Suprapubic skin (tissue), 4 donors: ENCODE data around the gene MLXIP. TPM values are rescaled to one million over a fixed set of nuclear protein-coding genes. Genes with fewer than 3 reads are reported as not detected.
A peak's percentile ranks its signal among the peaks of the same experiment; 100 is the strongest.

Experiments used
- DNase-seq, 2 donors: peaks; one replicate each; pipeline ENCODE4 v3.0.0-alpha.2; 2019; ENCODE audit warnings: low spot score in 2 of 2
- H3K27ac ChIP-seq: fragments of 200-600 bp; sonication (generic); one replicate; pipeline ENCODE4 v1.5.1; 2019
- H3K27me3 ChIP-seq: fragments of 200-600 bp; sonication (generic); one replicate; pipeline ENCODE4 v1.5.1; 2019
- H3K36me3 ChIP-seq: fragments of 200-600 bp; sonication (generic); one replicate; pipeline ENCODE4 v1.5.1; 2019
- H3K4me1 ChIP-seq: fragments of 200-600 bp; sonication (generic); one replicate; pipeline ENCODE4 v1.5.1; 2019
- H3K4me3 ChIP-seq: fragments of 200-600 bp; sonication (generic); one replicate; pipeline ENCODE4 v1.5.1; 2019; ENCODE audit warnings: mild to moderate bottlenecking
- H3K9me3 ChIP-seq: fragments of 200-600 bp; sonication (generic); one replicate; pipeline ENCODE4 v1.5.1; 2019
- CTCF ChIP-seq, 2 donors: fragments of 200-600 bp in 1 of 2; fragments of 450-650 bp in 1 of 2; sonication (generic) in 1 of 2; IDR thresholded peaks; one replicate each; pipeline ENCODE4 v1.5.1; 2016 to 2019; ENCODE audit warnings: antibody characterized with exemption in 2 of 2, mild to moderate bottlenecking in 1 of 2, moderate library complexity in 1 of 2
- EP300 ChIP-seq: sonication (generic); formaldehyde crosslinking; IDR thresholded peaks from one replicate; pipeline ENCODE4 v1.6.1; 2017; ENCODE audit warnings: antibody characterized with exemption
- POLR2A ChIP-seq, 2 donors: fragments of 450-650 bp; IDR thresholded peaks; one replicate each; pipeline ENCODE4 v1.6.1; 2017; ENCODE audit warnings: antibody characterized with exemption in 2 of 2, mild to moderate bottlenecking in 2 of 2, moderate library complexity in 2 of 2
- POLR2AphosphoS5 ChIP-seq, 3 donors: sonication (generic); formaldehyde crosslinking; IDR thresholded peaks; one replicate each; pipeline ENCODE4 v1.6.1; 2017; ENCODE audit warnings: antibody characterized with exemption in 3 of 3
- WGBS: methylation state at CpG from one replicate; pipeline ENCODE4 v1.1.5; 2018; 5-methylcytosine and 5-hydroxymethylcytosine counted together
- total RNA-seq, 4 donors: library from RNA; depleted of rRNA; stranded (reverse); fragments of >200 nt; gene quantifications; one replicate each; pipeline ENCODE4 v1.1.0, GENCODE V29; 2016

MLXIP gene
- total RNA-seq, result 10 to 100 TPM; 25.2 to 91.4 (median 35.4) TPM

DNA sequence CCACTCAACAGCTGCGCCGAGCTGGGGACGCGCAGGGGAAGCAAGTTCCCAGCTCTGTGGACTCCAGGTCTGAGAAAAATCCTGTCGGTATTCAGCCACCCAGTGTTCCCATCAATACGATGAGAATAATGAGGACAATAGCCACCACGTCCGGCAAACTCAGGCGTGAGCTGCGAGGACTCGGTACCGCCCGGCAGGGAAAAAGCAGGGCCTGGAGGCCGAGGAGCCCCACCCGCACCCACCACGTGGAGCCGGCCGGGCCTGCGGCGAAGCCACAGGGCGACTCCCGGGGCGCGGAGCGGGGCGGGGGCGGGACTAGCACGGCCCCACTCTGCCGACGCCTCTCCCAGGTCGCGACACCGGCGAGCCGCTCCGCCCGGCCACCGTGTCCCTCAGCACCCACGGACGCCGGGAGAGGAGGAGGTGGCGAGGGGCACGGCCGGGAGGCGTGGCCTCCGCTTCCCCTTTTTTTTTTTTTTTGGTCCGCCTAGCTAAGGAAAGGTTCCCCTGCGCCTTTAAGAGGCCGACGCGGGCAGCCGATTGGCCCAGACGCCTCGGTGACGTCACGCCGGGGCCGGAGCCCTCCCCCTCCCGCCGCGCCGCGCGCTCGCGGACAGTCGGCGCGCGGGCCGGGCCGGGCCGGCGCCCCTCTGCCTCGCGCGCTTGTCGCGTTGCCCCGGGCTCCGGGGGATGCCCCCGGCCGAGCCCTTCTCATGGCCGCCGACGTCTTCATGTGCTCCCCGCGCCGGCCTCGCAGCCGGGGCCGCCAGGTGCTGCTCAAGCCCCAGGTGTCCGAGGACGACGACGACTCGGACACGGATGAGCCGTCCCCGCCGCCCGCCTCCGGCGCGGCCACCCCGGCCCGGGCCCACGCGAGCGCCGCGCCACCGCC lies at the start of gene MLXIP:
Gene MLXIP (plus strand): TSS at position 616 of the 892 bp plus-strand sequence. CDS start 98 bp downstream, at position 714.
- peaks cover 46% of the 10 kb centered on the region for H3K4me1 ChIP-seq
- WGBS, result 0% methylated on average over 9 of the region's 113 CpGs
- H3K36me3 ChIP-seq, result no peaks in the 10 kb centered on the region
- peak within 1 kb of the TSS; percentile 79 for H3K4me3 ChIP-seq
- H3K27me3 ChIP-seq, result no peaks in the 10 kb centered on the region
- H3K9me3 ChIP-seq, result no peaks in the 10 kb centered on the region
- DNase-seq, result peak; percentile 93 to 95
- H3K27ac ChIP-seq, result peak within 1 kb of the TSS; percentile 87
- TF ChIP-seq EP300 (no peak), CTCF (IDR thresholded peaks at IDR 0.05) (no peak), POLR2A (IDR thresholded peaks at IDR 0.05) (peak; percentile 90 to 94), POLR2AphosphoS5 (IDR thresholded peaks at IDR 0.05) (no peak)

DNA sequence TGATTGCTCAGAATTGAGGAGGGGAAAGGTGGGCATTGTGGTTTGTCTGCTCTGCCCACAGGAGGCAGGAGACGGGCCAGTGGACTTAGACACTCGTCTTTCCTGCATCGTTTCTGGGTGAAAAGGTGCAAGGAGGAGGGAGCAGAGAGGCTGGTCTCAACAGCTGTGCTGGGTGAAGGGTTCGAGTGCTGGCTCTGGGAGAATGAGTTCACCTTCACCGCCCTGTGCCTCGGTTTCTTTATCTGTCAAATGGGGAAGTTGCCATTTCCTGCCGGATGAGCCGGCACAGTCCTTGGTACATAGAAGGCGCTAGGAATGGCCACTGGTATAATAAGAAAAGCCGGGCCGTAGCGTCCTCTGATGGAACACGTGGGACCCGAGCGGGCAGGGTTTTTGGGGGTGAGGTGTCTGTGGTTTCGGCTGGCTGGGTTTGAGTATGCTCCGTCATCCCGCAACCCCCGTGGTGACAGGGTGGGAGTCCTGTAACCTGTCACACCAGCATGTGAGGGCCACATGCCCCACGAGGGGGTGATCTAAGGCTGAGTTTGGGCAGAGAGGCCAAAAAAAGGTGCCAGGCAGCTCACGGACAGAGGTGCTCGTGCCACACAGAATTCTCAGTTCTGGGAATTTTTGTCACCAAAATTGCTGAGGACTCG lies 49.5 kb upstream of the MLXIP start:
- no peaks in the 10 kb centered on the region for H3K36me3 ChIP-seq
- 88% methylated on average over 17 of the region's 23 CpGs for WGBS
- H3K27ac ChIP-seq, result peak overlapping the region; percentile 57
- no peaks in the 10 kb centered on the region for H3K27me3 ChIP-seq
- no peak for TF ChIP-seq CTCF (IDR thresholded peaks at IDR 0.05)
- no peak for TF ChIP-seq POLR2AphosphoS5 (IDR thresholded peaks at IDR 0.05)
- no peak for DNase-seq
- no peaks in the 10 kb centered on the region for H3K9me3 ChIP-seq
- H3K4me3 ChIP-seq, result no peak overlapping the region
- H3K4me1 ChIP-seq, result peaks cover 44% of the 10 kb centered on the region

DNA sequence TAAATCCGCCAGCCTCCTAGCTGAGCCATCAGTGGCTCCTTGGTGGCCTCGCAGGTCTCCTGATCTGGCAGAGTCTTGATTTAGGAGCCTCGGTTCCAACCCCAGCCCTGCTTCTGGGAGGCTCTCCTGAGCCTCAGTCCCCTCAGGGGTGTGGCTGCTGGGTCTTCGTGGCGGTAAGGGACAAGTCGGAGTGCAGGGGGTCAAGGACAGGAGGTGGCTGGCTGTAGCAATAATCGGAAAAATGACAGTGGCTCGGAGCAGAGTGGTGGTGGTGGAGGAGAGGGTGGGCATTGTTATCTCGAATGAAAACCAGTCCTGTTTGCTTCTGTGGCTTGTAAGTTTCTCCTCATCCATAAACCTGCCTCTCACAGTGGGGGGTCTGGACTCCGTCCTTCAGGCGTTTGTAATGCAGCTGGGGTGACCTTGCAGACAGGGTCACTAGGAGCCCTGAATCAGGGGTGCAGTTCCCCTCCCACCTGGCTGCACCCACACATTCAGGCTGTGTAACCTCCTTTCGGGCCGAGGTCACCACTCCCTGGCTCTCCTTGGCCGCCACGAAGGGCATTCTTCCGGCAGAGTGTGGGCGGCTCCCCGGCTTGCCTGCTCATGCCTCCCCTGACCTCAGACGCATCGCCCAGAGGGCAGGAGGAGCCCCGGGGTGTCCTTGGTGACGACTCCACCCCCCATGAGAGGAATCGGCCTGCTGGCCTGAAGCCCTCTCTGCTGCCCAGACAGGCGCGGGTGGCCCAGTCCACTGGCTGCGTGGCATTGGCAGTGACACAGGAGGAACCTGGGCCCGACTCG lies 48.7 kb upstream of the MLXIP start:
- no peaks in the 10 kb centered on the region for H3K9me3 ChIP-seq
- peaks cover 41% of the 10 kb centered on the region for H3K4me1 ChIP-seq
- H3K27ac ChIP-seq, result peak overlapping the region; percentile 57
- no peak overlapping the region for H3K4me3 ChIP-seq
- TF ChIP-seq CTCF (IDR thresholded peaks at IDR 0.05) (no peak), POLR2AphosphoS5 (IDR thresholded peaks at IDR 0.05) (no peak), POLR2A (IDR thresholded peaks at IDR 0.05) (no peak), EP300 (no peak)
- DNase-seq, result no peak
- H3K36me3 ChIP-seq, result no peaks in the 10 kb centered on the region
- no peaks in the 10 kb centered on the region for H3K27me3 ChIP-seq
- 60% methylated on average over 15 of the region's 28 CpGs for WGBS

- H3K9me3 ChIP-seq, result no peaks in the 10 kb centered on the region
- no peak overlapping the region for H3K4me3 ChIP-seq
- no peaks in the 10 kb centered on the region for H3K27me3 ChIP-seq
- no peak for TF ChIP-seq POLR2A (IDR thresholded peaks at IDR 0.05)
- 98% methylated on average over 10 of the region's 13 CpGs for WGBS
- H3K4me1 ChIP-seq, result peaks cover 45% of the 10 kb centered on the region
- H3K36me3 ChIP-seq, result no peaks in the 10 kb centered on the region
- DNase-seq, result no peak
- H3K27ac ChIP-seq, result peak overlapping the region; percentile 57
These were observed 48.0 kb upstream of the MLXIP start for GRCh38 chr12:122030424-122031035.
